ENCODE results near the gene CCDC142.

- TF ChIP-seq CTCF (IDR thresholded peaks at IDR 0.05), result no peak
- no peak for TF ChIP-seq POLR2A (IDR thresholded peaks at IDR 0.05)
Observed at GRCh38 chr2:74507926-74508520, 25.2 kb upstream of the CCDC142 start.
